WTC11 (cell line): ENCODE results near the gene R3HDM4. TPM values are rescaled to one million over a fixed set of nuclear protein-coding genes. Genes with fewer than 3 reads are reported as not detected.

Experiments used
- ATAC-seq: fragments of 200-7000 bp; cut with Tn5 transposase; 2 replicates; pipeline ENCODE4 v1.10.0; 2021; ENCODE audit warnings: mild to moderate bottlenecking, moderate library complexity
- CTCF ChIA-PET: fragments of 300-600 bp; sonication (Branson Sonifier 250); formaldehyde crosslinking; loops from one replicate; lab custom pipeline; 2021; ENCODE audit warnings: antibody characterized with exemption; lab: Charles Lee
- POLR2A ChIA-PET: fragments of 350-600 bp; sonication (Branson Sonifier 250); formaldehyde crosslinking; loops from one replicate; lab custom pipeline; 2021; ENCODE audit warnings: antibody characterized with exemption; lab: Charles Lee
- DNase-seq: peaks from one replicate; pipeline ENCODE4 v3.0.0; 2021; ENCODE audit warnings: low spot score
- H3K27ac Mint-ChIP-seq: 2 replicates; pipeline ENCODE4 v1.8.0; 2021; ENCODE audit warnings: mixed read lengths
- H3K27me3 Mint-ChIP-seq: 2 replicates; pipeline ENCODE4 v1.8.0; 2021; ENCODE audit warnings: low read depth, mild to moderate bottlenecking, moderate library complexity, mixed read lengths
- H3K36me3 Mint-ChIP-seq: 2 replicates; pipeline ENCODE4 v1.8.0; 2021; ENCODE audit warnings: mixed read lengths
- H3K4me1 Mint-ChIP-seq: 2 replicates; pipeline ENCODE4 v1.8.0; 2022; ENCODE audit warnings: mixed read lengths
- H3K4me3 Mint-ChIP-seq: 2 replicates; pipeline ENCODE4 v1.8.0; 2021; ENCODE audit warnings: mild to moderate bottlenecking, moderate library complexity, mixed read lengths
- H3K9me3 Mint-ChIP-seq: 2 replicates; pipeline ENCODE4 v1.8.0; 2021; ENCODE audit warnings: mixed read lengths
- ATF3 ChIP-seq: sonication (generic); formaldehyde crosslinking; conservative IDR thresholded peaks from 2 replicates; pipeline ENCODE4 v1.8.1; 2022; ENCODE audit warnings: mild to moderate bottlenecking, missing genetic modification reagents
- CREB1 ChIP-seq: sonication (generic); formaldehyde crosslinking; IDR thresholded peaks from 2 replicates; pipeline ENCODE4 v1.8.0; 2023; ENCODE audit warnings: mild to moderate bottlenecking, missing genetic modification reagents
- ETV6 ChIP-seq: sonication (generic); formaldehyde crosslinking; IDR thresholded peaks from 2 replicates; pipeline ENCODE4 v1.8.1; 2022; ENCODE audit warnings: mild to moderate bottlenecking, missing genetic modification reagents
- FOXJ3 ChIP-seq: sonication (generic); formaldehyde crosslinking; IDR thresholded peaks from 2 replicates; pipeline ENCODE4 v1.9.0; 2021; ENCODE audit warnings: missing genetic modification reagents, mild to moderate bottlenecking, borderline replicate concordance
- MLX ChIP-seq: sonication (generic); formaldehyde crosslinking; IDR thresholded peaks from 2 replicates; pipeline ENCODE4 v1.8.1; 2023; ENCODE audit warnings: mild to moderate bottlenecking, missing genetic modification reagents, moderate library complexity
- PRDM15 ChIP-seq: sonication (generic); formaldehyde crosslinking; IDR thresholded peaks from 2 replicates; pipeline ENCODE4 v1.8.0; 2022; ENCODE audit warnings: missing genetic modification reagents
- TP53 ChIP-seq: sonication (generic); formaldehyde crosslinking; IDR thresholded peaks from 2 replicates; pipeline ENCODE4 v1.8.1; 2023; ENCODE audit warnings: mild to moderate bottlenecking, missing genetic modification reagents
- ZMAT4 ChIP-seq: fragments of 250-450 bp; sonication (Bioruptor Pico); IDR thresholded peaks from 2 replicates; pipeline ENCODE4 v1.9.0; 2021; ENCODE audit warnings: mild to moderate bottlenecking
- ZNF219 ChIP-seq: sonication (generic); formaldehyde crosslinking; IDR thresholded peaks from 2 replicates; pipeline ENCODE4 v1.8.0; 2023; ENCODE audit warnings: missing genetic modification reagents, mild to moderate bottlenecking, borderline replicate concordance
- ZNF317 ChIP-seq: sonication (generic); formaldehyde crosslinking; IDR thresholded peaks from 2 replicates; pipeline ENCODE4 v1.8.1; 2023; ENCODE audit warnings: low read depth, mild to moderate bottlenecking, moderate library complexity, missing genetic modification reagents, borderline replicate concordance
- ZNF396 ChIP-seq: fragments of 250-450 bp; sonication (Bioruptor Pico); IDR thresholded peaks from 2 replicates; pipeline ENCODE4 v1.8.0; 2021; ENCODE audit warnings: mild to moderate bottlenecking, moderate library complexity, borderline replicate concordance
- ZNF423 ChIP-seq: fragments of 250-450 bp; sonication (Bioruptor Pico); IDR thresholded peaks from 2 replicates; pipeline ENCODE4 v2.1.2; 2022; ENCODE audit warnings: mild to moderate bottlenecking, moderate library complexity
- ZNF671 ChIP-seq: fragments of 250-450 bp; sonication (Bioruptor Pico); IDR thresholded peaks from 2 replicates; pipeline ENCODE4 v1.8.0; 2021; ENCODE audit warnings: mild to moderate bottlenecking
- total RNA-seq: library from RNA; stranded (reverse); gene quantifications from 3 replicates; pipeline ENCODE4 v1.2.3, GENCODE V29; 2021
- TF ChIP-seq, protein P1 (sequence below): fragments of 250-450 bp; sonication (Bioruptor Pico); IDR thresholded peaks from 2 replicates; pipeline ENCODE4 v1.9.0; 2021; ENCODE audit warnings: mild to moderate bottlenecking, borderline replicate concordance
- TF ChIP-seq, protein P2 (sequence below): sonication (generic); formaldehyde crosslinking; IDR thresholded peaks from 2 replicates; pipeline ENCODE4 v1.8.0; 2022; ENCODE audit warnings: mild to moderate bottlenecking, missing genetic modification reagents
- TF ChIP-seq, protein P3 (sequence below): sonication (generic); formaldehyde crosslinking; IDR thresholded peaks from 2 replicates; pipeline ENCODE4 v1.8.0; 2023; ENCODE audit warnings: mild to moderate bottlenecking, missing genetic modification reagents
- TF ChIP-seq, protein P4 (sequence below): sonication (generic); formaldehyde crosslinking; conservative IDR thresholded peaks from 2 replicates; pipeline ENCODE4 v1.8.1; 2023; ENCODE audit warnings: mild to moderate bottlenecking, low read depth, missing genetic modification reagents, moderate library complexity

Gene R3HDM4
- total RNA-seq, 1 experiment from 2014 or later = 99.5 TPM

DNA sequence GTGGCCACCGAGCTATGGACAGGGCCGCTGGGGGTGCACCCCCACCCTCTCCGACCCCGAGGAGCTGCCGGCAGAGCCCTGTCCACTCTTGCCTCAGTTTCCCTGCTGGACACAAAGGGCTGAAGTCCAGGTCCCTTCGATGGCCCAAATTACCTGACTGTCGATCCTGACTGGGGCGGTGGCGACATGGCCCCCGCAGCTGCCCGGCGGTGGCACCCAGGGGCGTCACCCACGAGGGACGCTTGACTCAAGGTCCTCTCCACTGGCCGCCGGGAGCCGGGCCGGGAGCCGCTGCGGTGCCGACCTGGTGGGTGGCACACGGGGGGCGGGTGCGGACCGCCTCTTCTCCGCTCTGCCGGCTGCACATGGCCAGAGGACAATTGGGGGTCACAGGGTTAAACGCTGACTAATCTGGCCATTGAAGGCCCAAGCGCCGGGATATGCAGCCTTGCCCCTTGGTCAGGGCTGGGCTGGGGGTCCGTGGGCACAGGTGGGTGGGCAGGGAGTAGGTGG, 29.2 kb upstream of the R3HDM4 start:
- Mint-ChIP-seq H3K4me1 (no peaks in the 10 kb centered on the region), H3K9me3 (no peaks in the 10 kb centered on the region), H3K27ac (no peak overlapping the region), H3K27me3 (no peaks in the 10 kb centered on the region), H3K36me3 (peaks cover 35% of the 10 kb centered on the region), H3K4me3 (no peak overlapping the region)
- DNase-seq (no peak), ATAC-seq (no peak)
- POLR2A ChIA-PET = no interaction called here
- TF ChIP-seq CREB1 (no peak), ZNF317 (CRISPR knock-in tag) (no peak), ZNF396 (CRISPR knock-in tag) (no peak), ZNF671 (CRISPR knock-in tag) (no peak), ETV6 (no peak), TP53 (CRISPR knock-in tag) (no peak), PRDM15 (no peak), ATF3 (CRISPR knock-in tag) (no peak), MLX (CRISPR knock-in tag) (no peak), ZMAT4 (no peak), FOXJ3 (CRISPR knock-in tag) (no peak), ZNF219 (CRISPR knock-in tag) (no peak), ZNF423 (no peak)
- TF ChIP-seq, protein P1, sequence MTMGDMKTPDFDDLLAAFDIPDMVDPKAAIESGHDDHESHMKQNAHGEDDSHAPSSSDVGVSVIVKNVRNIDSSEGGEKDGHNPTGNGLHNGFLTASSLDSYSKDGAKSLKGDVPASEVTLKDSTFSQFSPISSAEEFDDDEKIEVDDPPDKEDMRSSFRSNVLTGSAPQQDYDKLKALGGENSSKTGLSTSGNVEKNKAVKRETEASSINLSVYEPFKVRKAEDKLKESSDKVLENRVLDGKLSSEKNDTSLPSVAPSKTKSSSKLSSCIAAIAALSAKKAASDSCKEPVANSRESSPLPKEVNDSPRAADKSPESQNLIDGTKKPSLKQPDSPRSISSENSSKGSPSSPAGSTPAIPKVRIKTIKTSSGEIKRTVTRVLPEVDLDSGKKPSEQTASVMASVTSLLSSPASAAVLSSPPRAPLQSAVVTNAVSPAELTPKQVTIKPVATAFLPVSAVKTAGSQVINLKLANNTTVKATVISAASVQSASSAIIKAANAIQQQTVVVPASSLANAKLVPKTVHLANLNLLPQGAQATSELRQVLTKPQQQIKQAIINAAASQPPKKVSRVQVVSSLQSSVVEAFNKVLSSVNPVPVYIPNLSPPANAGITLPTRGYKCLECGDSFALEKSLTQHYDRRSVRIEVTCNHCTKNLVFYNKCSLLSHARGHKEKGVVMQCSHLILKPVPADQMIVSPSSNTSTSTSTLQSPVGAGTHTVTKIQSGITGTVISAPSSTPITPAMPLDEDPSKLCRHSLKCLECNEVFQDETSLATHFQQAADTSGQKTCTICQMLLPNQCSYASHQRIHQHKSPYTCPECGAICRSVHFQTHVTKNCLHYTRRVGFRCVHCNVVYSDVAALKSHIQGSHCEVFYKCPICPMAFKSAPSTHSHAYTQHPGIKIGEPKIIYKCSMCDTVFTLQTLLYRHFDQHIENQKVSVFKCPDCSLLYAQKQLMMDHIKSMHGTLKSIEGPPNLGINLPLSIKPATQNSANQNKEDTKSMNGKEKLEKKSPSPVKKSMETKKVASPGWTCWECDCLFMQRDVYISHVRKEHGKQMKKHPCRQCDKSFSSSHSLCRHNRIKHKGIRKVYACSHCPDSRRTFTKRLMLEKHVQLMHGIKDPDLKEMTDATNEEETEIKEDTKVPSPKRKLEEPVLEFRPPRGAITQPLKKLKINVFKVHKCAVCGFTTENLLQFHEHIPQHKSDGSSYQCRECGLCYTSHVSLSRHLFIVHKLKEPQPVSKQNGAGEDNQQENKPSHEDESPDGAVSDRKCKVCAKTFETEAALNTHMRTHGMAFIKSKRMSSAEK (CRISPR knock-in tag) = no peak
- TF ChIP-seq, protein P2, sequence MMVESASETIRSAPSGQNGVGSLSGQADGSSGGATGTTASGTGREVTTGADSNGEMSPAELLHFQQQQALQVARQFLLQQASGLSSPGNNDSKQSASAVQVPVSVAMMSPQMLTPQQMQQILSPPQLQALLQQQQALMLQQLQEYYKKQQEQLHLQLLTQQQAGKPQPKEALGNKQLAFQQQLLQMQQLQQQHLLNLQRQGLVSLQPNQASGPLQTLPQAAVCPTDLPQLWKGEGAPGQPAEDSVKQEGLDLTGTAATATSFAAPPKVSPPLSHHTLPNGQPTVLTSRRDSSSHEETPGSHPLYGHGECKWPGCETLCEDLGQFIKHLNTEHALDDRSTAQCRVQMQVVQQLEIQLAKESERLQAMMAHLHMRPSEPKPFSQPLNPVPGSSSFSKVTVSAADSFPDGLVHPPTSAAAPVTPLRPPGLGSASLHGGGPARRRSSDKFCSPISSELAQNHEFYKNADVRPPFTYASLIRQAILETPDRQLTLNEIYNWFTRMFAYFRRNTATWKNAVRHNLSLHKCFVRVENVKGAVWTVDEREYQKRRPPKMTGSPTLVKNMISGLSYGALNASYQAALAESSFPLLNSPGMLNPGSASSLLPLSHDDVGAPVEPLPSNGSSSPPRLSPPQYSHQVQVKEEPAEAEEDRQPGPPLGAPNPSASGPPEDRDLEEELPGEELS (CRISPR knock-in tag) = no peak
- TF ChIP-seq, protein P3, sequence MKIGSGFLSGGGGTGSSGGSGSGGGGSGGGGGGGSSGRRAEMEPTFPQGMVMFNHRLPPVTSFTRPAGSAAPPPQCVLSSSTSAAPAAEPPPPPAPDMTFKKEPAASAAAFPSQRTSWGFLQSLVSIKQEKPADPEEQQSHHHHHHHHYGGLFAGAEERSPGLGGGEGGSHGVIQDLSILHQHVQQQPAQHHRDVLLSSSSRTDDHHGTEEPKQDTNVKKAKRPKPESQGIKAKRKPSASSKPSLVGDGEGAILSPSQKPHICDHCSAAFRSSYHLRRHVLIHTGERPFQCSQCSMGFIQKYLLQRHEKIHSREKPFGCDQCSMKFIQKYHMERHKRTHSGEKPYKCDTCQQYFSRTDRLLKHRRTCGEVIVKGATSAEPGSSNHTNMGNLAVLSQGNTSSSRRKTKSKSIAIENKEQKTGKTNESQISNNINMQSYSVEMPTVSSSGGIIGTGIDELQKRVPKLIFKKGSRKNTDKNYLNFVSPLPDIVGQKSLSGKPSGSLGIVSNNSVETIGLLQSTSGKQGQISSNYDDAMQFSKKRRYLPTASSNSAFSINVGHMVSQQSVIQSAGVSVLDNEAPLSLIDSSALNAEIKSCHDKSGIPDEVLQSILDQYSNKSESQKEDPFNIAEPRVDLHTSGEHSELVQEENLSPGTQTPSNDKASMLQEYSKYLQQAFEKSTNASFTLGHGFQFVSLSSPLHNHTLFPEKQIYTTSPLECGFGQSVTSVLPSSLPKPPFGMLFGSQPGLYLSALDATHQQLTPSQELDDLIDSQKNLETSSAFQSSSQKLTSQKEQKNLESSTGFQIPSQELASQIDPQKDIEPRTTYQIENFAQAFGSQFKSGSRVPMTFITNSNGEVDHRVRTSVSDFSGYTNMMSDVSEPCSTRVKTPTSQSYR (CRISPR knock-in tag) = no peak
- TF ChIP-seq, protein P4, sequence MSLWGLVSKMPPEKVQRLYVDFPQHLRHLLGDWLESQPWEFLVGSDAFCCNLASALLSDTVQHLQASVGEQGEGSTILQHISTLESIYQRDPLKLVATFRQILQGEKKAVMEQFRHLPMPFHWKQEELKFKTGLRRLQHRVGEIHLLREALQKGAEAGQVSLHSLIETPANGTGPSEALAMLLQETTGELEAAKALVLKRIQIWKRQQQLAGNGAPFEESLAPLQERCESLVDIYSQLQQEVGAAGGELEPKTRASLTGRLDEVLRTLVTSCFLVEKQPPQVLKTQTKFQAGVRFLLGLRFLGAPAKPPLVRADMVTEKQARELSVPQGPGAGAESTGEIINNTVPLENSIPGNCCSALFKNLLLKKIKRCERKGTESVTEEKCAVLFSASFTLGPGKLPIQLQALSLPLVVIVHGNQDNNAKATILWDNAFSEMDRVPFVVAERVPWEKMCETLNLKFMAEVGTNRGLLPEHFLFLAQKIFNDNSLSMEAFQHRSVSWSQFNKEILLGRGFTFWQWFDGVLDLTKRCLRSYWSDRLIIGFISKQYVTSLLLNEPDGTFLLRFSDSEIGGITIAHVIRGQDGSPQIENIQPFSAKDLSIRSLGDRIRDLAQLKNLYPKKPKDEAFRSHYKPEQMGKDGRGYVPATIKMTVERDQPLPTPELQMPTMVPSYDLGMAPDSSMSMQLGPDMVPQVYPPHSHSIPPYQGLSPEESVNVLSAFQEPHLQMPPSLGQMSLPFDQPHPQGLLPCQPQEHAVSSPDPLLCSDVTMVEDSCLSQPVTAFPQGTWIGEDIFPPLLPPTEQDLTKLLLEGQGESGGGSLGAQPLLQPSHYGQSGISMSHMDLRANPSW = no peak
- TF ChIP-seq, all 79 proteins: peak for 0
- CTCF ChIA-PET = no interaction called here
